Measurements from ENCODE around the gene TMEM86B.

TMEM86B gene

DNA sequence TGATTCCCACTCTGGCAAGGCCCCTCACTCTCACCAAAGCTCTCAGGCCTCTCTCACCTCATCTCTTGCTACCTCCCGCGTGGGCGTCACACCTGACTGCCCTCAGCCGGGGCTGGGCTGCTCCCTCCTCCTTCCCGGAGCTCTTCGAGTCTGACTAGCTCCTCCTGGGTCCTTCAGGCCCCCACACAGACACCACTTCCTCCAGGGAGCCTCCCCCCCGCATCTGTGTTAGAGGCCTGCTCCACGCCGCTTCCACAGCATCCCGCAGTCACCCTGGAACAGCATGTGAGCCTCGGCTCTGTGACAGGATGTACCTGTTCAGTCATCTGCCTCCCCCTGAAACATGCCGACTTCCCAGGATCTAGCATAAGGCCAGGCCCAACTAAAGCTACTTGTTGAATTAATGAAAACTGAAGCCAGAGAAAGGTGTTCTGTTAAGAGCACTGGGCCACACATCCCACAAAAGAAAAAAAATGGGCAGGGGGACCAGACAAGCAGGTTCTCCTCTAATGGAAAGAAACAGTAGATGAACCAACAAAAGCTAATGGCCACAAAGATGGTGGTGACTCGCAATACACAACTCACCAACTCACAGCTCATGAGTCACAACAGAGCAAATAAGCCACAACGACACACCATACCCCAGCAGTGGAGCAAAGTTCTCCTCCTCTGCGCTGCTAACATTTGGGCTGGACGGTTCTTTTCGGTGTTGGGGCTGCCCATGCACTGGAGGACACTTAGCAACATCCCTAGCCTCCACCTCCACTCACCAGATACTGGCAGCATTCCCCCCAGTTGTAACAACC lies 27.3 kb upstream of the TMEM86B start:
- FAIRE-seq, result peak; percentile 79
- no peak for DNase-seq (ENCODE audit: insufficient read length)
- TF ChIP-seq POLR2A (IDR thresholded peaks at IDR 0.05; ENCODE audit: low read depth, low read length), result no peak; the same call in 1 of the 2 replicates
- no peak for TF ChIP-seq POLR2AphosphoS5 (IDR thresholded peaks at IDR 0.05; ENCODE audit: low read depth, low read length)
- TF ChIP-seq TAF1 (IDR thresholded peaks at IDR 0.05; ENCODE audit: borderline replicate concordance, low read depth, low read length), result no peak

DNA sequence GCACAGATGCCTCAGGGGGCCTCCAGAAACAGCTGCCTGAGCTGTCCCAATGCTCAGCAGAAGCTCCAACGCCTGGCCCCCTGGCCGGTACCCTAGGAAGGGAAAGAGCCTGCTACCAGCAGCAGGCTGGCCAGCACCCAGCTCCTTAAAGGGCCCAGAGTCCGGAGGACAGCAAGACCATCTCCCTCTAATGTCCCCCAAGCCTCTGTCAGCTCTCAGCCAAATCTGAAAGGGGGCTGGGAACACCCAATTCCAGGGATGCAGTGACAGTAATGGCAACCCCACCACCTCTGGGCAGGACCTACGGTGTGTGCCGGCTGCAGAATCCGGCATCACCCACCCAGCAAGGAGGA lies 26.0 kb upstream of the TMEM86B start:
- no peak for TF ChIP-seq POLR2A (IDR thresholded peaks at IDR 0.05; ENCODE audit: low read depth, low read length)
- TF ChIP-seq POLR2AphosphoS5 (IDR thresholded peaks at IDR 0.05; ENCODE audit: low read depth, low read length), result no peak
- no peak for TF ChIP-seq TAF1 (IDR thresholded peaks at IDR 0.05; ENCODE audit: borderline replicate concordance, low read depth, low read length)
- DNase-seq (ENCODE audit: insufficient read length) (no peak), FAIRE-seq (no peak)

DNA sequence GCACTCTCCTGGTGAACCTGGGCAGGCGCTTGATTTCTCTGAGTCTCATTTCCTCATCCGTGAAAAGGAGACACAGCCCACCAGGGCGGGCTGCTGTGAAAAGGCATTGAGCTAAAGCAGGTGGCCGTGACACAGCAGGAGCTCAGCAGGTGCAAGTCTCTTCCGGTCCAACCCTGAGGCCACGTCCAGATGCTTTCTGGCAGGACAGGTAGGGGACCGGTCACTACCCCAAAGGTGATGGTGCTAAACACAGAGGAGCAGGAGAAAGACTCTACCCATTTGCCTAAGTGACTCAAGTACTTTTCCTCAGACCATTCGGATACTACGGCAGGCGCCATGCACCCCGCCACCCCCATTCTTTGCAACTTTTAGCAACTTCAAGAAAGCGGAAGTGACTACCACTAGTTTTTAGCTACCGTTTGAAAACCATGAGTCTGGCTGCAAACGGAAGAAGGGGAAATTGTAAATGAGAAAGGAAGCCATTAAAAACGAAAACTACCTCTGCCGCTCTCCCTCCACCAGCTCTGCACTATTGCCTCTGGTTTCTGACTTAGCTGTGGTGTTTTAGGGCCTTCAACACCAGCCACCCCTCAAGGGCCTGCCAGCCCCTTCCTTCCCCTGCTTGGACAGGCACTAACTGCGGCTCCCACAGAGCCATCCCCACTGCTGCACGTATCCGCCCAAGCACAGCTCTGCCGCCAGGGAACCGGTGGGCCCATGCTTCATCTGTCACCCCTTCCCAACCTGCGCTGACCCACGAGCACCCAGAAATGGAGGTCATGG lies 25.5 kb upstream of the TMEM86B start:
- TF ChIP-seq POLR2A (IDR thresholded peaks at IDR 0.05; ENCODE audit: low read depth, low read length) (no peak; the same call in 1 of the 2 replicates), TAF1 (IDR thresholded peaks at IDR 0.05; ENCODE audit: borderline replicate concordance, low read depth, low read length) (peak; percentile 51), POLR2AphosphoS5 (IDR thresholded peaks at IDR 0.05; ENCODE audit: low read depth, low read length) (peak; percentile 83)
- DNase-seq (ENCODE audit: insufficient read length), result peak; percentile 69
- FAIRE-seq, result peak; percentile 90

DNA sequence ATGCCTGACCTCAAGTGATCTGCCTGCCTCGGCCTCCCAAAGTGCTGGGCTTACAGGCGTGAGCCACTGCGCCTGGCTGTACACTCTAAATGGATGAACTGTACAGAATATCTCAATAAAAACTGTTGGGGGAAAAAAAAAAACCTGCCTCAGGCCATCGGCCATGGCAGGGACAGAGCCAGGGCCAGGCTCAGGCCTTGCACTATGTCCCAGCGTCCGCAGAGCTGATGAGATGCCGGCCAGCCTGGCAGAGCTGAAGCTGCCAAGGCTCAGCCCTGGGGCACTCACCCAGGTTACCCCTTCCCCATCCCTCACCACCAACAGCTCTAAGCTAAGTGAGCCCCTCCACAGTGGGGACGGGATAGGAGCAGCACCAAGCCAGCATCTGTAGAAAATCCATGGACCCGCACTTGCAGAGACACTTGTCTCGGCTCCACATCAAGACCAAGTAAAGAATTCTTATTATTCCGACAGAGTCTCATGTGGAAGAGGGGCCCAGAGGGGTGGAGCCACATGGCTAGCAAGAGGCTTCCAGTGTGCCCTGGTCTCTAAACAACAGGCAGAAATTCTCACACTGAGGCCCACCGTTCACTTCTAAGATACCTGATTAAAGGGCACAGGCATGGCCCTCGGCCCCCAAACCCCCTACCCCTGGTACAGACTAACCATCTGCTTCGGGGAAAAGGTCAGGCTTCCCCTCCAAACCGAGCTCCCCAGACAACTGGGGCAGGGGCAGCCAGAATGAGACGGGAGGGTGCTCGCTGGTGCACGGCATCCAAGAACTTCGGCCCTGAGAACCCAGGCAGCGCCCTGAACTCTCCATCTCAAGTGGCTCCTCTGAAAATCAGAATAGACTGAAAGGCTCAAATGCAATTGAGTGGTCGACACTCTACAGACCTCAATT lies 24.4 kb upstream of the TMEM86B start:
- FAIRE-seq (no peak), DNase-seq (ENCODE audit: insufficient read length) (no peak)
- TF ChIP-seq TAF1 (IDR thresholded peaks at IDR 0.05; ENCODE audit: borderline replicate concordance, low read depth, low read length) (no peak), POLR2AphosphoS5 (IDR thresholded peaks at IDR 0.05; ENCODE audit: low read depth, low read length) (no peak), POLR2A (IDR thresholded peaks at IDR 0.05; ENCODE audit: low read depth, low read length) (no peak)

DNA sequence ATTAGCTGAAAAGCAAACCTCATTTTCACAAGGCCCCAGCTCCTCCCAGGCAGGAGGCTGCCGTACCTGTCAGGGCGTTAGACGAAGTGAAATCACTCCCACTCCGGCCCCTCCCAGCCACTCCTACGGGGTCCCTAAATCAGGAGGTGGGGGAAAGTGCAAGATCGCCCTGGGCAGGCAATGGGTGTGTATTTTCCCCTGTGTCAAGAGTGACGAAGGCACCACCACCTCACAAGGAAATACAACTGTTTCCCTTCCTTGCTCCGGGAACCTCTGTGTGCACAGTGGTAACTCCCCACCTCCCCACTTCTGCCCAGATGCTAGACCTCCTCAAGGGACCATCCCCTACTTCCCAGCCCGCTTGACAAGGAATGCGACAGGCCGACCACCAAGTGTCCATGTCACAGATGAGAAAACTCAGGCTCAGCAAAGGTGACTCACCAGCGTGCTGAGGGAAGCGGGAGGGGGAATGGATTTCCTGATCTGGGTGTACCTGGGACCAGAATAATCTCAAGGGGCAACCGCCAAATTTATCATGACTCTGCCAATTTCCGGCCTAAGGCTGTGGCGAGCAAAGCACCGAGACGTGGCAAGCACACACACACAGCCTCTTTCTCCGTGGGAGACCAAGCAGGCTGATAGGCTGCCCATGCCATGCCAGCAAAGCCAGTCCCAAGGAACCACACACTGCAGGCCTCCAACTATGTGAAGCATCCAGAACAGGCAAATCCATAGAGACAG lies 22.9 kb upstream of the TMEM86B start:
- FAIRE-seq, result peak; percentile 91
- no peak for DNase-seq (ENCODE audit: insufficient read length)

DNA sequence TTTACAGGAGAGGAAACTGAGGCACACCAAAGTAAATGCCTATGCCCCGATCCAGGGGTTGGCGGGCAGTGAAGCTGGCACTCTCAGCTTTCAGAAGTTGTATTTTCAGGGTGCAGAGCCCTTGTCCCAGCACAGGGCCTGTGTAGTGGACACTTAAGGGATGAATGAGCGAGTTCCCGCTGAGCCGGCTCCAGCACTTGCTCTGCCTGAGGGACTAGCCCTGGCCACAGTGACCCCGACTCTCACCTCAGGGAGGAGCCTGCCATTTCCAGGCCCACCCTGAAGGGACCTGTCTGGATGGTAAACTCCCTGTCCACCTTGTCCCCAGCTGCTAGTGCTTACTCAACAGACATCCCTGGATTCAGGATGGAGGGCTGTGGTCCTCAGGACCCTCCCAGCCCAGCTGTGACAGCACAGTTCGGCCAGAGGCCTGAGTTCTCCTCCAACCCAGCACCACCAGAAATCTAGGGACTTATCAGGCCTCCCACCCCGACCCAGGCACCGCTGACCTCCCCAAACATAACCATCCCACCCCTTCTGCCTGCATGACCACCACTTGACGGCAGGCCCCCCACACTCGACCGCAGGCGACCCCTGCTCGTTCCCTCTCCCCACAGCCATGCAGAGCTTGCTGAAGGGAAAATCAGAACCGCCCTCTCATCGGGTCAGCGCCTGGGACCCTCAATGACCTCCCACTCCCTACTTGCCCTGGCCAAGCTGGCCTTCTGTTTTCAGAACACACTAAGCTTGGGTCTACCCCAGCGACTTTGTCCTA lies 21.9 kb upstream of the TMEM86B start:
- TF ChIP-seq TAF1 (IDR thresholded peaks at IDR 0.05; ENCODE audit: borderline replicate concordance, low read depth, low read length) (no peak), POLR2A (IDR thresholded peaks at IDR 0.05; ENCODE audit: low read depth, low read length) (no peak), POLR2AphosphoS5 (IDR thresholded peaks at IDR 0.05; ENCODE audit: low read depth, low read length) (no peak)
- FAIRE-seq (no peak), DNase-seq (ENCODE audit: insufficient read length) (no peak)

More for the DNA sequence above, 22.9 kb upstream of the TMEM86B start:
- TF ChIP-seq TAF1 (IDR thresholded peaks at IDR 0.05; ENCODE audit: borderline replicate concordance, low read depth, low read length), result no peak
- no peak for TF ChIP-seq POLR2AphosphoS5 (IDR thresholded peaks at IDR 0.05; ENCODE audit: low read depth, low read length)
- TF ChIP-seq POLR2A (IDR thresholded peaks at IDR 0.05; ENCODE audit: low read depth, low read length), result no peak

DNA sequence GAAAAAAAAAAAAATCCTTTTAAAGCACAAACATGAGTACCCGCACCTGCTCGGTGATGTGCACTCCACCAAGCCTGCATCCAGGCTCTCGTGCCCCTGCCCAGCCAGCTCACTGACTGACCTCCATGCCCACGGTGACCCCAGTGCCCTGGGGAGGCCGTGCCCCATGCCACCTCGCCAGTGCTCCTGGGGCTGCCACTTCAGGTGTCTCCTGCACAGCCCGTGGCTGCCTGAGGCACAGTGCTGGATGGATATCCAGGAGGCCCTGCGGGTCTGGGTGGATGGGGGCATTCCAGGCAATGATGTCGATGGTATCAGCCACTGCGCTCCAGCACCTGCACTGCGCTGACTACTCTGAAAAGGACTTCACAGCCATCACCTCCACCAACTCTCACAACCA lies 21.3 kb upstream of the TMEM86B start:
- DNase-seq (ENCODE audit: insufficient read length), result no peak
- no peak for FAIRE-seq
- no peak for TF ChIP-seq POLR2A (IDR thresholded peaks at IDR 0.05; ENCODE audit: low read depth, low read length)
- TF ChIP-seq POLR2AphosphoS5 (IDR thresholded peaks at IDR 0.05; ENCODE audit: low read depth, low read length), result no peak
- TF ChIP-seq TAF1 (IDR thresholded peaks at IDR 0.05; ENCODE audit: borderline replicate concordance, low read depth, low read length), result no peak

DNA sequence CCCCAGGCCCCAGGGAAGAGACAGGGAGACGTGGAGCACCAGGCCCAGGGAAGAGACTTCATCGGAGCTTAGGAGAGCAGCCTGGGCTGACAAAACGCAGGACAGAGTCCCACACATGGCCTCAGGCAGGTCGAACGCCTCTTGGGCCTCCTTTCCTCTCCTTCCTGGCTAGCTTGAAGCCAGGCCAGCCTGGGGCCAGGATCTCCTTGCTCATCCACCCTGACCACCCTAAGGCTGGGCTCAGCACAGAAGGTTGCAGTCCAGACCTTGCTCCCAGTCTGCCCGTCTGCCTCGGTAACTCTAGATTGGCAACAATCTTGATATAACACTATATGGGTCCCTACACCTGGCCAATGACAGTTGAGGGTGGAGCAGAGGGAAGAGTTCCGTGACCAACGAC lies 20.1 kb upstream of the TMEM86B start:
- no peak for DNase-seq (ENCODE audit: insufficient read length)
- TF ChIP-seq TAF1 (IDR thresholded peaks at IDR 0.05; ENCODE audit: borderline replicate concordance, low read depth, low read length) (no peak), POLR2AphosphoS5 (IDR thresholded peaks at IDR 0.05; ENCODE audit: low read depth, low read length) (no peak), POLR2A (IDR thresholded peaks at IDR 0.05; ENCODE audit: low read depth, low read length) (no peak)
- no peak for FAIRE-seq

DNA sequence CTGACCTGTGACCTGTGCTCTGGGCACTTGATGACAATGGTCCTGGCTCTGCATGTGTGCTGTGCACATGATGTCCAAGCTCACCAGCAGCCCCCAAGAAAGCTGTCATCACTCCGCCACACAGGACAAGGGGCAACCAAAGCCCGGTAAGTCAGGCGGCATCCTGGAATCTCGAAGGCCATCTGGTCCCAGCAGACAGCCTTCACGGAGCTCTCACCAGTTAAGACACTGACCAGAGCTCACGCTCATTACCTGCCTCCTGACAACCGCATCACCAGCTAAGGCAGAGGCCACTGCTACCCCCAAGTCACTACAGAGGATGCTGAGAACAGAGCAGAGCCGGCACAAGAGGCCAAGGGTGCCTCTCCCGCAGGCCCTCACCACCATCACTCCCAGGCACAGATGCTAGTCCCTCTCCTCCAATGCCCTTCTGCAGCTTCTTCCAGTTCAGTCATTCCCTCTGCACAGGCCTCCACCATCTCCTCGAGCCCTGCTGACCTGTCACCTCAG lies 19.7 kb upstream of the TMEM86B start:
- no peak for TF ChIP-seq TAF1 (IDR thresholded peaks at IDR 0.05; ENCODE audit: borderline replicate concordance, low read depth, low read length)
- no peak for TF ChIP-seq POLR2A (IDR thresholded peaks at IDR 0.05; ENCODE audit: low read depth, low read length)
- no peak for TF ChIP-seq POLR2AphosphoS5 (IDR thresholded peaks at IDR 0.05; ENCODE audit: low read depth, low read length)
- FAIRE-seq (no peak), DNase-seq (ENCODE audit: insufficient read length) (no peak)

All from GM12892 (cell line).